Upper lobe of right lung (tissue), 1 donor: Measurements from ENCODE around the gene CRELD2. TPM values are rescaled to one million over a fixed set of nuclear protein-coding genes. Genes with fewer than 3 reads are reported as not detected.

Experiments
- ATAC-seq: fragments of 200-7000 bp; cut with Tn5 transposase; one replicate; pipeline ENCODE4 v1.9.1; 2020; ENCODE audit warnings: mild to moderate bottlenecking, moderate library complexity
- DNase-seq: peaks from one replicate; pipeline ENCODE4 v3.0.0-alpha.2; 2020
- H3K27ac ChIP-seq: fragments of 200-600 bp; one replicate; pipeline ENCODE4 v1.8.0; 2022
- H3K27me3 ChIP-seq: fragments of 200-600 bp; one replicate; pipeline ENCODE4 v1.8.0; 2022; ENCODE audit warnings: mild to moderate bottlenecking
- H3K36me3 ChIP-seq: fragments of 200-600 bp; one replicate; pipeline ENCODE4 v1.8.0; 2022
- H3K4me1 ChIP-seq: fragments of 200-600 bp; one replicate; pipeline ENCODE4 v1.8.0; 2022
- H3K4me3 ChIP-seq: fragments of 200-600 bp; one replicate; pipeline ENCODE4 v1.8.0; 2022; ENCODE audit warnings: mild to moderate bottlenecking
- H3K9me3 ChIP-seq: fragments of 200-600 bp; one replicate; pipeline ENCODE4 v1.8.0; 2022
- CTCF ChIP-seq: fragments of 200-600 bp; IDR thresholded peaks from one replicate; pipeline ENCODE4 v1.8.0; 2022; ENCODE audit warnings: antibody characterized with exemption
- intact Hi-C: fragments of 100-400 bp; cut with DNase I; formaldehyde crosslinking; loops from one replicate; pipeline ENCODE4 v1.11.0; 2022
- total RNA-seq: library from RNA; stranded (reverse); fragmentation: NEBNext Ultra II Directional; extraction: Animal tissue kit (Norgen Biotek cat#: 25700); gene quantifications from one replicate; pipeline ENCODE4 v1.2.1, GENCODE V29; 2021
- donor health status: DM: no; HTN: yes; CAD: no; lungs with severe emphysema.

Gene CRELD2
- total RNA-seq, 1 donor from 2014 or later: 44.2 TPM

- intact Hi-C loops: no loop called here
- Histone ChIP-seq H3K27me3 (no peaks in the 10 kb centered on the region), H3K4me3 (no peak overlapping the region), H3K9me3 (no peaks in the 10 kb centered on the region), H3K4me1 (peaks cover 57% of the 10 kb centered on the region), H3K36me3 (no peaks in the 10 kb centered on the region), H3K27ac (peak overlapping the region; percentile 81)
- DNase-seq (no peak), ATAC-seq (no peak)
- TF ChIP-seq CTCF: no peak
Observed at GRCh38 chr22:49951678-49951985, 33.2 kb downstream of the CRELD2 start.

- ATAC-seq: no peak
- Histone ChIP-seq H3K36me3 (no peaks in the 10 kb centered on the region), H3K4me1 (peaks cover 61% of the 10 kb centered on the region), H3K27ac (peak overlapping the region; percentile 81), H3K9me3 (no peaks in the 10 kb centered on the region), H3K4me3 (no peak overlapping the region), H3K27me3 (no peaks in the 10 kb centered on the region)
- DNase-seq: no peak
- intact Hi-C loops: no loop called here
- TF ChIP-seq CTCF: no peak
Observed at GRCh38 chr22:49951986-49952896, 33.8 kb downstream of the CRELD2 start.

GRCh38 chr22:49953027-49953679 lies 34.7 kb downstream of the CRELD2 start:
- DNase-seq (peak; percentile 87), ATAC-seq (peak; percentile 4)
- Histone ChIP-seq H3K4me3 (no peak overlapping the region), H3K27ac (peak overlapping the region; percentile 81), H3K9me3 (no peaks in the 10 kb centered on the region), H3K36me3 (no peaks in the 10 kb centered on the region), H3K27me3 (no peaks in the 10 kb centered on the region), H3K4me1 (peaks cover 61% of the 10 kb centered on the region)
- intact Hi-C loops: no loop called here
- no peak for TF ChIP-seq CTCF

- H3K4me1 ChIP-seq: peaks cover 67% of the 10 kb centered on the region
Observed at GRCh38 chr22:49953680-49954344, 35.4 kb downstream of the CRELD2 start.

GRCh38 chr22:49954354-49954753 lies 35.9 kb downstream of the CRELD2 start:
- H3K9me3 ChIP-seq: no peaks in the 10 kb centered on the region
- H3K4me3 ChIP-seq: no peak overlapping the region
- no peak for TF ChIP-seq CTCF
- ATAC-seq (peak; percentile 14), DNase-seq (peak; percentile 88)
- H3K4me1 ChIP-seq: peaks cover 72% of the 10 kb centered on the region
- peak overlapping the region; percentile 81 for H3K27ac ChIP-seq
- H3K36me3 ChIP-seq: no peaks in the 10 kb centered on the region
- H3K27me3 ChIP-seq: no peaks in the 10 kb centered on the region
- intact Hi-C loops: no loop called here

More at GRCh38 chr22:49953680-49954344, 35.4 kb downstream of the CRELD2 start:
- Histone ChIP-seq H3K4me3 (no peak overlapping the region), H3K27ac (peak overlapping the region; percentile 81), H3K36me3 (no peaks in the 10 kb centered on the region), H3K27me3 (no peaks in the 10 kb centered on the region), H3K9me3 (no peaks in the 10 kb centered on the region)
- DNase-seq (no peak), ATAC-seq (no peak)
- intact Hi-C loops: no loop called here
- no peak for TF ChIP-seq CTCF
